ENCODE data around the gene IL27RA.

- TF ChIP-seq RAD21 (conservative IDR thresholded peaks at IDR 0.05) (no peak), CTCF (IDR thresholded peaks at IDR 0.05; ENCODE audit: poor library complexity, severe bottlenecking) (no peak), REST (IDR thresholded peaks at IDR 0.05; ENCODE audit: borderline replicate concordance) (no peak), MXI1 (conservative IDR thresholded peaks at IDR 0.05; ENCODE audit: poor library complexity, severe bottlenecking) (no peak), TAF1 (IDR thresholded peaks at IDR 0.05; ENCODE audit: low read depth) (no peak), EP300 (conservative IDR thresholded peaks at IDR 0.05; ENCODE audit: poor library complexity, severe bottlenecking) (no peak)
These were observed 71.2 kb downstream of the IL27RA start for GRCh38 chr19:14102756-14103155.
